Tongue (tissue), 2 donors: ENCODE measurements around the gene APEH. TPM values are rescaled to one million over a fixed set of nuclear protein-coding genes. Genes with fewer than 3 reads are reported as not detected.
"Not testable (repeated sequence)": the region's sequence is repeated elsewhere in the genome, so short reads cannot be mapped to it uniquely, and the experiment has no call there.

ENCODE experiments used
- DNase-seq: peaks from one replicate; pipeline ENCODE4 v3.0.0-alpha.2; 2015
- total RNA-seq: library from RNA; depleted of rRNA; stranded (reverse); fragments of >200 nt; gene quantifications from one replicate; pipeline ENCODE4 v1.2.3, GENCODE V29; 2014

APEH gene
- total RNA-seq, 1 donor from 2014 or later = 82.7 TPM

DNA sequence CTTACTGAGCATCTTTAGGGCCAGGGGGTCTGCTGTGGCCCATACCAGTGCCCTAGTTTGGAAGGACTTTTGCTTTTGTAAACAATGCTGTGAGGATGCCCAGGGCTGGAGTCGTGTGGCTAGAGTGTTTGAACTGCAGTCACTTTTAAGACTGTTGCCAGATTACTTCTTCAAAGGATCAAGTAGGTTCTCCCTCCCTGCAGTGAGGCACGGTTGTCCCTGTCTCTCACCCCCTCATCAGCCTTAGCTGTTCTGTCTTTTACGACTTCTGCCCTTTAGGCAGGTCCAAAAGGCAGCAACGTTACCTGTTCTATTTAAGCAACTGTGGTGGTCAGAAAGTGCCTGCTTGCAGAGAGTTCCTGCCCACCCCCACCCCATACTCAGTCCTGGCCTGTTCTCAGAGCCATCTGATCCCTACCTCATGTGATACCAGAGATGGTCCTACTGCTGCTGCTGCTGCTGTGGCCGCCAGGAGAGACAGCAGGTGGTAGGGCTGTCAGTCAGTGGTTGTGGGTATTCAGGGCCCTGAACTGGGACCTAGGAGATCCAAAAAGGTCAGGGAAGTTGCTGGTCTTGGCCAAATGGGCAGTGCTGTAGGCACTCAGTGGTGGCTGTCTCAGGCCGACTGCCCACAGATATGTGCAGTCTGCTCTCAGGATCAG, 20.4 kb downstream of the APEH start:
- DNase-seq = peak; percentile 57

DNA sequence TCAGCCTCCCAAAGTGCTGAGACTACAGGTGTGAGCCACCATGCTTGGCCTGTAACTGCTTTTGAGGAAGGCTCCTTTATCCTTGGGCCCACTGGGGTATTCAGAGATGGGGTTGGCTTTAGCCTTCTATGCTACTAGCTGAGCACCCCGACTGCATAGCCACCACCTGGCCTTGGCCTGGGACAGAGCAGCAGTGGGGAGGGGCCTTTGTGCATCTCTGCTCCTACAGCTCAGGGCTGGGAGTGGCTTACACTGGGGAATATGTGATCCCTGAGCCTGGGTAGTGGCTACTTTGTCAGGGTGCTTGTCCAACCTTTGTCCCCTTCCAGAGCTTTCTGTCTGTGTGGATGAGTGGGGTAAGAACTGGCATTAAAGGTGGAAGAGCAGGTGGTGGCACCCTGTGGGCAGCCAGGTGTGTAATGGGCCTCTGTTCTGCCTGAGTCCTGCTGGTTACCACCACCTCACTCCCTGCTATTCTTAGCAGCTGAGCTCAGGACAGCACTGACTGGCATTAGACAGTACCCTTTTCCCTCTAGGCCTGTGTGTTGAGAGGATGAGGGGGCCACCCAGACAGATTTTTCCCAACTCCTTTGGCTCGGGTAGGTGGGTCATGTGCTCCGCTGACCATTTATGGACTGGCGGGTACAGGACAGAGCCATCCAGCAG, 21.3 kb downstream of the APEH start:
- not testable (repeated sequence) for DNase-seq

DNA sequence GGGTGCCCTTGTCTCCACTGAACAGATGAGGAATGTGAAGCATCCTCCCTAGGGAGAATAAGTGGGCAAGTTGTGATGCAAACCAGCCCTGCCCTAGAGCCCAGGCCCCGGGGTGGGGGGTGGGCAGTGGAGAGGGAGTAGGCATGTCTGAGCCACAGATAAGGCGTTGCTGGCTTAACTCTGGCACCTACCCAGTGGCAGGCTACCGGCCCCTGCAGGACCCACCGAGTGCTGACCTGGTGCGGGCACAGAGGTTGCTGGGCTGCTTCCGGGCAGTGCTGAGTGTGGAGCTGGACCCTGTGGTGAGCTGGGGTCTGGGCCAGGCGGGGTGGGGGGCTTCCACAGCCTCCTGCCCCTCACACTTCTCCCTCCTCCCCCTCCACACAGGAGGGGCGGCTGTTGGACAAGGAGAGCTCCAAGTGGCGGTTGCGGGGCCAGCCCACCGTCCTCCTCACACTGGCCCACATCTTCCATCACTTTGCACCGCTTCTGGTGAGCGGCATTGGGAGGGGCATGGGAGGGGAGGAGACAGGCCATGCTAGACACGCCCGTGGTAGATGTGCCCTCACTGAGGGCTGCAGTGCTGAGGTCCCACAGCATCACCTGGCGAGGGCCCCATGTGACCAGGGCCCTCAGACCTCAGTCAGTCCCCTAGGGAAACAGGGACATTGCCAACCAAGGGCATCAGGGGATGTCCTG, 25.3 kb downstream of the APEH start:
- DNase-seq = no peak

DNA sequence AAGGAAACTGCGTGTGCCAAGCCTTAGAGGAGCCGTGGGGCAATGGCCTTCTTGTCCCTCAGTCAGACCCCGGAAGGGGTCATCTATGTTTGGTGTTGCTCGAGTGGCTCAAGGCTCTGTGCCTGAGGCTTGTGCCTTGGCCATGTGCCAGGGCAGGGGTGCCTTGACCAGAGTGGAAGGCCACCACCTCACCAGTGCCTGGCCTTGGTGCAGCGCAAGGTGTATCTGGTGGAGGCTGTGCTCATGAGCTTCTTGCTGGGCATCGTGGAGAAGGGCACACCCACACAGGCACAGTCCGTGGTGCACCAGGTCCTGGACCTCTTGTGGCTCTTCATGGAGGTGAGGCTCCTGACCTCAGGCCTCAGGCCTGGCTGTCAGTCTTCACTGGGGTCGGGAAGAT, 25.9 kb downstream of the APEH start:
- no peak for DNase-seq

DNA sequence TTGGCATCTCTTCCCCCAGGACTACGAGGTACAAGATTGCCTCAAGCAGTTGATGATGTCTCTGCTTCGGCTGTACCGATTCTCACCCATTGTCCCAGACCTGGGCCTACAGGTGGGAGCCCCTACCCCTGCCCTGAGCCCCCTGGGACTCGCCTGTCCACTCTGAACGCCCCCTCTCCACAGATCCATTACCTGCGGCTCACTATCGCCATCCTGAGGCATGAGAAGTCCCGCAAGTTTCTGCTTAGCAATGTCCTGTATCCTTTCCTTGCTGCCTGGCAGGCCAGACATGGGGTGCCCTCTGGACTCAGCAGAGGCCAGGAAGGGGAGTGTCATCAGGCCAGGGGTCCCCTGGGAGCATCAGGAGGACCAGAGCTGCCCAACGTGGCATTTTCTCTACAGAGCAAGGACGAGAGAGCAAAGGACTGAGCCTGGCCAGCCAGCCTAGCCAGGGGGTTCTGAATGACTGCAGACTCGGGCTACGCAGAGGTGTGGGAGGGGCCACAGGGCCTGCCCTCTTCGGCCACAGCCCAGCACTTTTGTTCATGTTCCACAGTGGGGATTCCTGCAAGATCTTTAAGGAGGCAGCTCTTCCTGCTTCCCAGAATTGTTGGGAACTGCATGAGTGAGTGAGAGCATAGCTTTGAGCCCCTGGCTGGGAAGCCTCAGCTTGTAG, 26.4 kb downstream of the APEH start:
- DNase-seq = no peak

DNA sequence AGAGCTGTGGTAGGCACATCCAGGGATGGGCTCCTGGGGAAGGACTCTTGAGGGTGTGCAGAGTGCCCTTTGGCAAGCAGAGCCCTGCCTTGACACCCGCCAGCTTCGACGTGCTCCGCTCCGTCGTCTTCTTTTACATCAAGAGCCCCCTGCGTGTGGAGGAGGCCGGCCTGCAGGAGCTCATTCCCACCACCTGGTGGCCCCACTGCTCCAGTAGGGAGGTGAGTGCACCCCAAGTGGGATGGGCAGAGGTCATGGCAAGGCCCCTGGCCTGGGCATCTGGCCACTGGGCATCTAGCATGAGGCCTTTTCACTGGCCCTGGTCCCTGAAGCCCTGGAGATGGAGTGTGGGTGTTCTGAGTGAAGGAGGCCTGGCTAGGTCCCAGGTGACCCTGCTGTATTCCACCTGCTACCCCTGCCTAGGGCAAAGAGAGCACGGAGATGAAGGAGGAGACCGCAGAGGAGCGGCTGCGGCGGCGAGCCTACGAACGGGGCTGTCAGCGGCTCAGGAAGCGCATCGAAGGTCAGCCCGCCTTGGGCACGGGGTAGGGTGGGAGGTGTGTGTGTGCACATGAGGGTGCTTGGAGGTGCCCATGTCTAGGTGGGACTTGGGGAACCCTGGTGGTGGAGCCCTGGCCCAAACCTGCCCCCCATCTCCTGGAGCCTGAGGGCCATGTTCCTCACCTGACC, 27.4 kb downstream of the APEH start:
- no peak for DNase-seq

DNA sequence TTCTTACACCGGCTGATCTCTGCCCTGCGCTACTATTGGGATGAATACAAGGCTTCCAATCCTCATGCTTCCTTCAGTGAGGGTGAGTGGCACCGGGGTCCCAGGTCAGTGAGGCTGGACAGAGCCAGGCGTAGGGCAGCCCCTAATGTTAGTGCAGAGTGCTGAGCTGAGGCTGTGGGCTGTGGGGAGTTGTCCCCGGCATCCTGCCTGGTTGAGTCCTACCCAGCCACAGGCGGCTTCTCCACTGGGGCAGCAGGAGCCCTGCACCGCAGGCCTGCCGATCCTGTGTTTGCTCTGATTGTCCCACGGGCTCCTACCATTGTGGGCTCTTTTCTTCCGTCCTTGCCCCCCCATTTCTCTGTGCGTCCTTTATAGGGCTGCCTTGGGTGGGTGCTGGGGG, 28.5 kb downstream of the APEH start:
- DNase-seq = no peak

DNA sequence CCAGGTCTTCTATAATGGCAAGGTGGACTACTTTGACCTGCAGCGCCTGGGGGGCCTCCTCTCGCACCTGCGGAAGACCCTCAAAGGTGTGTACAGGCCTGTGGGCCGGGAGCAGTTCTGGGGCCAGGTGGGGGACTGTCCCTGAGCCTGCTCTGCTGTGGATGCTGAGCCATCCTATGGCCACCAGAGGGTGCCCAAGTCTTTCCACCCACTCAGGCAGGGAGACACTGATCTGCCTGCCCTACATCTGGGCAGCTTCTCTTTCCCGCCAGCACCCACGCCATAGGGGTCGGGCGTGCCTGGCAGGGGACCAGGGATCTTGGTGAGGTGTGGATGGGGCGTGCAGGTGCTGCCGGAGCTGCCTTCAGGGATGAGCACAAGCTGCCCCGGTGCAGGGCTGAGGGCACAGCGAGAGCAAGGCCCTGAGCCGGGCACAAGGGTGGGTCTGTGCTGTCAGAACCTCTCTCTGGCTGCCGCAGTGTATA, 29.3 kb downstream of the APEH start:
- peak; percentile 72 for DNase-seq

DNA sequence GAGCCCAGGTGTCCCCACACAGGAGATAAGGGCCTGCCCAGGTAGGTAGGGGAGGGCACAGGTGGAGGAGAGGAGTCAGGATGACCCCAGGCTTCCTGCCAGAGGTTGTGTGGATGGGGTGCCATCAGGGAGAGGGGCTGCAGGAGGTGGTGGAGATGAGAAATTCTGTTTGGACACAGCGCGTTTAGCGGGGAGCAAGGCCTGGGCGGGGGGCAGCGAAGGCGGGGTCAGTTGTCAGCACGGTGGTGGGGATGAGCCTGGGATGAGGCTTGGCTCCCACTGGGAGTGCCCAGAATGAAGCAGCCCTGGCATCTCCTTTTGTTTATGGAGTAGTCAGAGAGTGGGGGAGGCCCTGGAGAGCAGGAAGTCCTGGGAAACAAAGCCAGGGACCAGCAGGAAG, 29.8 kb downstream of the APEH start:
- no peak for DNase-seq

DNA sequence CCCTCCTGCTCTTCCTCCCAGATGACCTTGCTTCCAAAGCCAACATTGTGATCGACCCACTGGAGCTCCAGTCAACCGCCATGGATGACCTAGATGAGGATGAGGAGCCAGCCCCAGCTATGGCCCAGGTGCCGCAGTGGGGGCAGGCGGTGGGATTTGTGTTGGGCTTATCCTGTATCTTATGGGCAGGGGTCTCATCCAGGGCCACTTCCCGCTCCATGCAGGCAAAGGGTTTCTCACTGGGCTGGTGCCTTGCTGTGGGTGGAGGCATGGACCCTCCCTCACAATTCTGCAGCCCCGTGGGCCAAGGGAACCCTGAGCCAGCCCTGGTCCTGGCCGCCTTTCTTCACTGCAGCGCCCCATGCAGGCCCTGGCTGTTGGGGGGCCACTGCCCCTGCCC, 30.5 kb downstream of the APEH start:
- no peak for DNase-seq

DNA sequence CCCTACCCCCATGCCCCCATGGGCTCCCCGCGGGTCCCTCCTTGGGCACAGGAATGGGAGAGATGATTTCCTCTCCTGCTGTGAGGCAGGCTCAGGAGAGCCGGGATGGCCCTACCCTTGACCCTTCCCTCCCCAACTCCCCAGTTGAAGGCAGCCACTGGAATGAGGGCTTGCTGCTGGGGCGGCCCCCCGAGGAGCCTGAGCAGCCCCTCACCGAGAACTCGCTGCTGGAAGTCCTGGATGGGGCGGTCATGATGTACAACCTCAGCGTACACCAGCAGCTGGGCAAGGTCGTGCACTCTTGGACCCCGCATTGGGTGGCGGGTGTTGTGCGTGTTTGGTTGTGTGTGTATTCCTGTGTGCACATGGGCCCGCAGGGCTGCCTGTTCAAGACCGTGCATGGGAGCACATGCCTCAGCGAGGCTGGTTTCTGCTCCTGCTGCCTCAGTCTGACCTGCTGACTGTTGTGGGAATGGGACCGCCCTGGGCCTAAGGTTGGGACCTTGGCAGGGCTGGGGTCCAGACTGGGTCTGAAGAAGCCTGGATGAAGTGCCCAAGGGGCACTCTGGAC, 31.3 kb downstream of the APEH start:
- no peak for DNase-seq

DNA sequence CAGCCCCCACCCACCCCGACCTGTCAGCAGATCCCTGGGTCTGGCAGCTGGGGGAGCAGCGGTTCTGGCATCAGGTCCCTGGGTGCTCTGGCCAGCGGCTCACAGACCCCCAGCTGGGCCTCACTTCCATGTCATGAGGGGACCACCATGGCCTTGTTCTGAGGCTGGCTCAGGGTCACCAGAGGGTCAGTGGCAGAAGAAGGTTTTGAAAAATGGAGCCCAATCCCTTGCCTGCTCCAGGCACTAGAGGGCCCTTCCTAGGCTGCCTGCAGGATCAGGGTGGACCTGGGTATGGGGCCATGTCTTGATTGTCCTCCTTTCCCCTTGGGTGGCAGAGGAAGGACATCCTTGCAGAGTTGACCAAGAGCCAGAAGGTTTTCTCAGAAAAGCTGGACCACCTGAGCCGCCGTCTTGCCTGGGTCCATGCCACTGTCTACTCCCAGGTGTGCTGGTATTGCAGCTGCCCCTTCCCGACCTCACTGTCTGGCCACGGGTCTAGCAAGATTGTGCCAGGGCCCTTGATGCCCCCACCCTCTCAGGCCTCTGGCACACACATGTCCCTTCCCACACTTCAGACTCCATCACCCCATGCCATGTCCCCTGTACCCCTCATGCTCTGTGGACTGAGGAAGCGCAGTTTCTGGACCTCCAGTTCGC, 32.4 kb downstream of the APEH start:
- DNase-seq = no peak

DNA sequence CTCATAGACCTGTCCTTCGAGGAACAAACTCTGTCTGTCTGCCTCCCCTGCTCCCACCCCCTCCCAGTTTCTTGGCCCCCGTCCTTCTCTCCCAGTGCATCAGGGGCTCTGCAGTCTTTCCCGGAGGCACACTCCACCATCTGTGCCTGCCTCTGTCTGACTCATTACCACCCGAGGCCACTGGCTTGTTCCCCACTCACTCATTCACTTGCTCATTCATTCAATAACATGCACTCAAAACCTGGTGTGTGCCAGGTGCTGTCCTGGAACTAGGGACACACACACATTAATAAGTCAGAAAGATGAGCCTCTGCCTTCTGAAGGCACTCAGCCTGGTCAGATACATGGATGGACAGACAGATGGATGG, 32.9 kb downstream of the APEH start:
- DNase-seq = no peak

DNA sequence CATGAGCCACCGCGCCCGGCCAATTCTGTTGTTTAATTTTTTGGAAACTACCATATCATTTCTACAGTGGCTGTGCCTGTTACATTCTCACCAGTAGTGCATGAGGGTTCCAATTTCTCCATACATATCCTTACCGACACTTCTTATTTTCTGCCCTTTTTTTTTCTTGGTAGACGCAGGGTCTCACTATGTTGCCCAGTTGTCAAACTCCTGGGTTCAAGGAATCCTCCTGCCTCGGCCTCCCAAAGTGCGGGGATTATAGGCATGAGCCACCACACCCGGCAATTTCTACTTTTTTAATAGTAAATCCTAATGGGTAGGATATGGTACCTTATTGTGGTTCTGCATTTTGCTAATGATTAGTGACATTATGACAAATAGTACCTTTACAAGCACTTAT, 35.7 kb downstream of the APEH start:
- no peak for DNase-seq

DNA sequence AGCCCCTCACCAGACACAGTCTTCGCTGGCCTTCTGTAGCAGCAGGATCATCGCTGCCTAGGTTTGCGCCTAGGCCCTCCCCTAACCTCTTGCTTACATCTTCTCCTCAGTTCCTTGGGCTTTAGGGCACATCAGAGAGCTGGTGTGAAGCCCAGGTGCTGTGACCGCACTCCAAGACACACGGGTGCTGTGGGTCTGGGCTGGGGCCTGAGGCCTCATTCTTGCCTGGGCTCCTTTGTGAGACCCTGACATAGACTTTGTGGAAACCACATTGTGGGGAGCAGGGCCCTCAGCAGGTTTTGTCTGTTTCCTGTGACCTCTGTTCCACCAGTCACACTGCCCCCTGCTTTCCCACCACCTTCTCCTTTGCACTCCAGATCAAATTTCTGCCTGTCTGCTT, 37.3 kb downstream of the APEH start:
- DNase-seq = no peak

DNA sequence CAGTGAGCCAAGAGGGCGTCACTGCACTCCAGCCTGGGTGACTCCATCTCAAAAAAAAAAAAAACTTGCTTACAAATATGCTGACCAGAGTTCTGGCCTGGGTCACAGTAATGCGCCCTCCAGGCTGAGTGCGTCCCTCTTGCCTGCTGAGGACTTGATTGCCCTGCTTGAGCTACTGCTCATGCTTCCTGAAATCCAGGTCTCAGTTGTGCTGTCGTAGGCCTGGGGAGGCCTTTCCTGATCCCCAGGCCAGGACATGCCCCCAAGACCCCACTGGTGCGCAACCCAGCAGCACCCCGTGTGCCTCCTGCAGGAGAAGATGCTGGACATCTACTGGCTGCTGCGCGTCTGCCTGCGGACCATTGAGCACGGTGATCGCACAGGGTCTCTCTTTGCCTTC, 38.0 kb downstream of the APEH start:
- DNase-seq = no peak

DNA sequence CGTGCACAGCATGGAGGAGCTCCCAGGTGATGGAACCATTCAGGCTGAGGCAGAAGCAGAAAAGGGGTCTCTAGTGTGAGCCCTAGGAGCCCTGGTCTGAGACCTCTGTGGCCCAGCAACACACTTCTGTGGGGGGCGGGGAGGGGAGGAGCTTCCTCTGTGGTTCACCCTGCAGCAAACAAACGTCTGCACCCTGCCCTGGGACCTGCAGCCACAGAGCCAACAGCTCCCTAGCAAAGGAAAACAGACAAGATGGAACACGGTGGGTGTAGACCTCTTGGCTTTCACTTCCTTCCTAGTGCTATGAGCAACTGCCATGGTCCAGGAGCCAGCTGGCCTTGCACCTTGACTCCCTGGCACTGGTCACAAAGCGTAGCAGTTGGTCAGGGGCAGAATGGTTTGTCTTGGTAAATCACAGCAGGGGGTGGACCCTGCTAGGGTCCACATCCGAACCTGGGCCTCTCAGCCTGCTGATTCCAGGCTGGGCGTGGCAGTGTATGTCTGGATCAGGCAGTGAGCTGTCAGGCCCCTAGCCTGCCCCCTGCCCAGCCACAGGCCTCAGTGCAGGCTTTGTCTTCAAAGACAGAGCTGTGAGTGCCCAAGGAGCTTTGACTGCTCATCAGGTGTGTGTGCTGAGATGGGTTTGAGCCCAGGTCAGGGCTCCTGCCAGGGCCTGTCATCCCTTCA, 38.6 kb downstream of the APEH start:
- no peak for DNase-seq

DNA sequence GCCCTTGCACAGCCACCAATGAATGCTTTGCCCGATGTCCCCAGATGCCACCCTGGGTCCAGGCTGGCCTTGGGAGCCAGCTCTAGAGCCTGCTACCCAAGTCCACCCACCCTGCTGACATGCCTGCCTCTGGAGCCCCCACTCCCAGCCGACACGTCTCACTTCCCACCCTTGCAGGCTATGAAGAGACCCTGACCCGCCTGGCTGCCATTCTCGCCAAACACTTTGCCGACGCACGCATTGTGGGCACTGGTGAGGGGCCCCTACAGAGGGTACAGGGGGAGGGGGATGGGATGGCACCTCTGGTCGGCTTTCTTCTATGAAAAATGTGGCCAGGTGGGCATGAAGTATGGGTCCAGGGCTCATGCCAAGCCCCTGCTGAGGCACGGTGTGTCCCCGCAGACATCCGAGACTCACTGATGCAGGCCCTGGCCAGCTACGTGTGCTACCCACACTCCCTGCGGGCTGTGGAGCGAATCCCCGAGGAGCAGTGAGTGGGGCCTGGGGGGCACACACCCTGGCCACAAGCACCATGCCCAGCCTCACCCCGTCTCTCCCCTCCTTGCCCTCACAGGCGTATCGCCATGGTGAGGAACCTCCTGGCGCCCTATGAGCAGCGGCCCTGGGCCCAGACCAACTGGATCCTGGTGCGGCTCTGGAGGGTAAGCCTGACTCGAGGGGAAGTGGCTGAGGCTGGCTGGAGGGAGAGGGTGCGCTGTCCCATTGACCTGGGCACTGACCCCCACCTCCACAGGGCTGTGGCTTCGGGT, 39.4 kb downstream of the APEH start:
- DNase-seq = no peak

DNA sequence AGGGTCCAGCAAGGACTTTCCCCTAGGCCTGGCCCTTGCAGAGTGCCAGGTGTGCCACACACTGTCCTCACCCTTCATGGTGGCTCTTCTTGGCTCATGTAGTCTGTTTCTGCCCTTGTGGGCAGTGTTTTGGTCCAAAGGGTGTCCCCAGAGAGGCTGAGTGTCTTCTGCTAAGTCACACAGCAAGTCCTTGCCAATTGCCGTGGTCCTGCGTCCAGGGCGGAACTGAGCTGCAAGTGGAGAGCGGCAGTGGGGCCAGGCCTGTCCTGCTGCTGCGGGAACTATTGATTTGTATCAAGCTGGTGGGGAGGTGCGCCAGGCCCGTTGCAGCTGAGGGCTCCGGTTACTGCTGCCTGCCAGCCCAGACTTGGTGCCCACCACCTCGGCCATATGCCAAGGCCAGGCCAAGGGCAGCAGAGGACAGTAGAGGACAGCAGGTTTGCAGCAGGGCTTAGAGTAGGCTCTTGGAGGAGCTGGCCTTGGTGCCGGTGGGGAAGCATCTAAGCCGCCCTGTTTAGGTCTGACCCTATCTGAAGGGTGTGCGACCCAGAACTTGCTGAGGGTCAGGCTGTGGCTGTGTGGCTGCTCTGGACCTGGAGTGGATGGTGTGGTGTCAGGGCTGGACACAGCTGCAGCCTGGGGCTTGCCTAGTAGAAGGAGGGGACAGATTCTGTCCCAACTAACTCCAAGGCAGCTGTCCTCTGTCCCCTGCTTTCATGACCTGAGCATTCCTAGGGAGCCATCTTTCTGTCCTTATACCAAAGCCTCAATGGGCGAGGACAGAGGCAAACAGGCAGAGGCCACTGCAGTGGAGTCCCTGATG, 40.8 kb downstream of the APEH start:
- no peak for DNase-seq
